ENCODE data around the gene HYDIN.

The HYDIN gene

GRCh38 chr16:70789595-70790447, 440.7 kb downstream of the HYDIN start:
- no peak for DNase-seq (ENCODE audit: low read depth in 2 of 2)

DNA sequence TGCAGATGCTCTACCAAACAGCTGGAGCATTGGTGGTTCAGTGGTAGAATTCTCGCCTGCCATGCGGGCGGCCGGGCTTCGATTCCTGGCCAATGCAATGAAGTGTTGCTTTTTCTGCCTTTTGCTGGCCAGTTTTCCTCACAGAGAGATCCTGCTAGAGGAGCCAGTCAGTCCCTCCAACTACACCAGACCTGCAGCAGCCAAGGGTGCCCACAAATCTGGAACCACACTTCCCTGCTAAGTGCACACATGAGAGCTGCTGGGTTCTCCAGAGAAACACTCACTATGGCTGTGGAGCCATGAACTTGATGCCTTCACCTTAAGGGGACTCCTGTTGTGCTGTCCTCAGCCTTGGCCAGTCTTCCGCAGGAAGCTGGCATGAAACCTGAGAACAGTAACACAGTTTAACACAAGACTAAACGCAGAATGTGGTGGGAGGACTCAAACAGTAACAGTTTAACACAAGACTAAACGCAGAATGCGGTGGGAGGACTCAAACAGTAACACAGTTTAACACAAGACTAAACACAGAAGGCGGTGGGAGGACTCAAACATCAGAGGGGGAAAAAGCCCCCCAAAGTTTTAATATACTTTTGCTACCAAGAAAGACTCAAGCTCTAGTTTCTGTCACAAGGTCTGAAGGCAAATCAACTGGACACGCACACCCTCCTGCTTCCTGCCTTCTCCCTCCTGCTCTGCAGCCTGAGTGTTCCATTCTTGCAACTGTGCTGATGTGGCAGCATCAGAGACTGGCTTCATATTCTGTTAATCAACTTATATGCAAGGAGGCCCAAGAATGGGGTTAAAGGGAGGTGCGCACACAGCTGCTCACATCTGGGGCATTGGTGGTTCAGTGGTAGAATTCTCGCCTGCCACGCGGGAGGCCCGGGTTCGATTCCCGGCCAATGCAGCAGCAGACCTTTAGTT, 441.6 kb downstream of the HYDIN start:
- DNase-seq (ENCODE audit: low read depth in 2 of 2), result no peak

DNA sequence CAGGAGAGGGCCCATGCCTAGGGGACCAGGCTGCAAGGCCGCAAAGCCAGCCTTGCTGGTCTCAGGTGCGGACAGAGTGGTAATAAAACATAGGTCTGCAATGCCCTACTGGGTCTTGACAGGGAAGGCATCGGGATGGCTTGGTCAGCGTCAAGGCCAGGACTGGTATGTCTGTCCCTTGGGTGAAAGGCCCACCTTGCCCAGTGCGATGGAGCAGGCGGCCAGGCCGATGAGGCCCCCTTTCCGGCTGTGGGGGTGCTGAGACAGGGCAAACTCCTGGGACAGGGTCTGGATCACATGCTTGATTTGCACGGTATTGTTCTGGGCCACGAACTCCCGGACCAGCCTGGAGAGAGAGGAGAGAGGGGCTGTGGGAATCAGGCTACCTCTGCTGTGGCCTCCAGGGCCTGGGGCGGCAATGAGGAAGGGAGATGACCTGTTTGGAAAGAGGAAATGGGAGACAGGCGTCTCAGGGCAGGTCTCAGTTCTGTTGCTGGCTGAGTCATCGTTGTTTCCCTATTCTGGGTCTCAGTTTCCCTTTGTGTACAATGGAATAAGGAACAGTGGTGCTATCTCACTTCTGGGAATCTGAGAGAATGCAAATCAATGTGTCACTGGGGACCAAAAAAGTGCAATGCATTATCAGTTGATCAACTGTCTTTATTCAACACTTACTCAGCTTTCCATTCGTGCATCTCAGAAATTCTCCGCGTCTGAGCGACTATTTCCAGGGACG, 444.3 kb downstream of the HYDIN start:
- no peak for DNase-seq (ENCODE audit: low read depth in 2 of 2)

GRCh38 chr16:70784692-70785555, 445.6 kb downstream of the HYDIN start:
- DNase-seq (ENCODE audit: low read depth in 2 of 2), result no peak

DNA sequence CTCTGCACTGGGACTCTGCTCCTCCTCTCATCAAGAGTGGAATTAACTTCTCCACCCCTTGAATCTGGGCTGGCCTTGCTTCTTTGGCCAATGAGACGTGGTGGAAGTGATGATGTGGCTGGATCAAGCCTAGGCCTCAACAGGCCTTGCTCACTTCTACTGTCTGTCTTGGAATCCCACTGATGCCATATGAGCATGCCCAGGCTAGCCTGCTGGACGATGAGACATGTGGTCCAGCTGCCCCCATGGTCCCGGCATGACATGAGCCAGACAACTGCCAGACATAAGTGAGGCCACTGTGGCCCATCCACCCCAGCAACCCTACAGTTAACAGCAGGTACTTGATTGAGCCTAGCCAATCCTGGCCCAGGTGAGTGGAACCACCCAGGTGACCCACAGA, 448.3 kb downstream of the HYDIN start:
- no peak for DNase-seq (ENCODE audit: low read depth in 2 of 2)

- no peak for DNase-seq (ENCODE audit: low read depth in 2 of 2)
Measured at GRCh38 chr16:70781800-70782199, 448.7 kb downstream of the HYDIN start.

DNA sequence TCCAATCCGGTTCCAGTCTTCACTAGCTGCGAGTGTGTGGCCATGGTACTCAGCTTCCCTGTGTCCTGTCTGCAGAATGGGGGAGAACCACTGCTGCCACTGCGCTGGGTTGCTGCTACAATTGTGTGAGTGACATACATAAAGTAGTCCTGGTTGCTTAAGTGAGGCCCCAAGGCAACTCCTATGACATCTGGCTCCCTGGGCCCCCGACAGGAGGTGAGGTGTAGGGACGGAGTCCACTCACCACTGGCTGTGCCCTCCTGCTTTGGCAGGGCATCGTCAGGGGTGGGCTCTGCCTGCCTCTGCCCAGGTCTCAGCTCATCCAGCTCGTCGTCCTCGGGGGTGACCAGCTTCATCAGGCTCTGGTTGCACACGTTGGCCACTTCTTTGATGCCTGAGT, 450.0 kb downstream of the HYDIN start:
- DNase-seq (ENCODE audit: low read depth in 2 of 2), result no peak

DNA sequence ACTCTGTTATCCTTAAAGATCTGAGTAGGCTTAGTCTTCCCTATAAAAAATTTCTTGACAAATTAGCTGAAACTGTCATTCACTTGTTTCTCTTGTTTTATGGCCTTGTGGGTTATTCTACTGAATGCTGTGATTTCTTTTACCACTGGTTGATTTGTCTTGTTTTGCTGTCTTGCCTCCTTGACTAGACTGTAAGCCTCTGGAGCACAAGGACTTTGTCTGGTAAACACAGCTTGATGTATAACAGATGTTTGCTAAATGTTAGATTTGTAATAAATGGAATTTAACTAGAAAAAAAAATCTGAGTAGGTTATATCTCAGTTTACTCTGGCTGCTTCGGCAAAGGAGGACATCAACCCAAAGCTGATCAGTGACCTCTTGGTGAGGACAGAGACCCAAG, 451.2 kb downstream of the HYDIN start:
- DNase-seq (ENCODE audit: low read depth in 2 of 2), result no peak

- DNase-seq (ENCODE audit: low read depth in 2 of 2), result no peak
Measured at GRCh38 chr16:70778901-70779309, 451.6 kb downstream of the HYDIN start.

DNA sequence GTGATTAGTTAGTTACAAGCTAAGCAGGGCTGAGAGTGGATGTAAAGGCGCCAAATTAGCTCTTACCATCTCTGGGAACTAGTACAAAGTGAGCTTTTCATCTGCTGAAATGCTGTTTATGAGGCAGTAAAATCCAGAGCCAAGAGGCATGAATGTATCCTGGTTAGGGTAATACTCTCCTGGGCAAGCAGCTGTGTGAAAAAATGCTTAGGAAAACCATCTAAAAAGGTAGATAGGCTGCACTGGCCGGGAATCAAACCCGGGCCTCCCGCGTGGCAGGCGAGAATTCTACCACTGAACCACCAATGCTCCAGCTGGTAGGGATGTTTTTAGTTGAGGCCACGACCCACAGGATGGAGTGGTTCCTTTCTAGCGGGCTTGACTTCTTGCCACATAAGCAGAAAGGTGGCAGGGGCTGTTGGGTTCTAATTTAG, 452.5 kb downstream of the HYDIN start:
- no peak for DNase-seq (ENCODE audit: low read depth in 2 of 2)

DNA sequence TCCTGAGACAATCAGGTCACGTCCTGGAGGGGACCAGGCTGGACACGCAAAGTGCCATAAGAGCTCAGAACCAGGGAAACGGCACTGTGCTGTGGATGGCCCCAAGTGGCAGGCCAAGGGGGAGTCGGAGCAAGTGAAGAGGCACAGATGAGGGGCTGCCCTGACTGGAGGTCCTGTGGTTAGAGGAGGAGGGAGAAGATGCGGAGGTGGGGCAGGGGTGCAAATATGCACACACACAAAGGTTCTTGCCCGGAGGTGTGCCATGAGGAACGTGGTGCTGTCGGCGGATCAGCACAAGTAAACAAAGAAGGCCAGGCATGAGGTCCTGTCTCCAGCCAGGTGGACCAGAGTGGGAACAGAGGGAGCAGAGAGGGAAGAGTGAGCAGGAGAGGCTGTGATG, 453.0 kb downstream of the HYDIN start:
- no peak for DNase-seq (ENCODE audit: low read depth in 2 of 2)

DNA sequence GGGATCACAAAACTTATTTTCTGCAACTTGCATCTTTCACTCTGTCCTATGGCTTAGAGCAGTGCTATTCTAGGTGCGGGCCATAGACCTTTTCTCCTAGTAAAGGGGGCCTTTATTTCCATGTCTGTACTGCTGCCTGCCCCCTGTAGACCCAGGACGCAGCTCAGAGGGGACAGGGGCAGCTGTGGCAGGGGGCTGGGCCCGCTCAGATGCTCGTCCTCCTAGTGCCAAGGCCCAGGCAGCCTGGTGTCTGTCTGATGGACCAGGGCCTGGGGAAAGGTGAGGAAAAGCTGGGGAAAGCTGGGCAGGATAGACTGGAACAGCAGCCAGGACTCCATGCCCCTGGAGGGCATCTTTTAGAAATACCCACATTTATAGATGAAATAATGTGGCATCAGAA, 455.1 kb downstream of the HYDIN start:
- DNase-seq (ENCODE audit: low read depth in 2 of 2), result no peak

DNA sequence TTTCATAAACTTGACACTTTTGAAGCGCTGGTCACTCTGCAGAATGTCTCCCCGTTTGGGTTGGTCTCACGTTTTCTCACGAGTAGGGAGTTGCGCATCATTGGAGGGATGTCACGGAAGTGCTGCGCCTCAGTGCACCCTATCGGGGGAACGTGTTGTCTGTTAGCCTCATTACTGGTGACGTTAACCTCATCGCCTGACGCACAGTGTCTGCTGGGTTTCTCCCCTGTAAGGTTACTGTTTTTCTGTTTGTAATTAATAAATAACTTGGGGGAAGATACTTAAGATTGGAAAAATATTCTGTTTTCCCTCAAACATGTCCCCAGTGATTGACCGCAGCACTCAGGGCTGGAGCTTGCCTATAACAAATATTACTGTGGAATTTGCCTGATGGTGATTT, 456.3 kb downstream of the HYDIN start:
- no peak for DNase-seq (ENCODE audit: low read depth in 2 of 2)

- DNase-seq (ENCODE audit: low read depth in 2 of 2), result no peak
Measured at GRCh38 chr16:70772493-70772892, 458.0 kb downstream of the HYDIN start.

DNA sequence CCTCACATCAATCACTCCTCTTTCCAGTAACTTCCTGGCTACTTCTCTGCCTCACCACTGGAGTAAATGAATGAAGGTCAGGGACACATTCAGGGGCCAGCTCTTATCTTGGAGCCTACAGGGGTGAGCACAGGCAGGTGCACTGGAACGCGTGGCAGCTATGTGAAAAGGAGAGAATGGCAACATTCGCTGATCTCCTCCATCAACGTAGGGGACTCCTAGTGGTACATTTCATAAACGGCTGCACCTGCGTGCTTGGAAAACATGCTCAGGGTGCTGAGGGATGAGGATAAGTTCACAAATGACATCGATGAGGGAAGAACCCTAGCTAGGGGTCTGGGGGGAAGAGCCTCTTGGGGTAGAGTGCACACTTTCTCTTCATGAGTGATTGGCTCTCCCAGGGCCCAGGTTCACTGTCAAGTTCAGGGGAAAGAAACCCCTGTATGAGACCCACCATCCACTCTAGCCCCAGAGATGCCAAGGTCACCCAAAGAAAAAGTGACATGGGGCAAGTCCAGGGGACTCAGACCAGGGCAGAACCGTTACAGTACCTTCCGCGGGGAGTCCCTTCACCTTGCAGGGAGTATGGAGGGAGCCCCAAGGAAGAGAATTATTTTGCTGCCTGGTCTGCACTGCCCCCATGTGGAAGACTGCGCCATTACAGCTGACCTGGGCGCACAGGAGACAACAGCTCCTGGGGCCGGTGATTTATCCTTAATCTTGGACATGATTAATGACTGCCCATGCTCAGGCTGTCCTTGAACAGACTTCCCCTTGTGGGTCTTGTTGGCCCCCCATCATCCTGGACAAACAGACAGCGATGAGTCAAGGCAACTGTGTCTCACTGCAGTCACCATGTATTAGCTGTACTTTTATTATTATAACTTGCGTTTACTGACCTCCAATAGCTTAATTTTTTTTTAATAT, 459.6 kb downstream of the HYDIN start:
- peak; percentile 3 to 20 for DNase-seq (ENCODE audit: low read depth in 2 of 2)

DNA sequence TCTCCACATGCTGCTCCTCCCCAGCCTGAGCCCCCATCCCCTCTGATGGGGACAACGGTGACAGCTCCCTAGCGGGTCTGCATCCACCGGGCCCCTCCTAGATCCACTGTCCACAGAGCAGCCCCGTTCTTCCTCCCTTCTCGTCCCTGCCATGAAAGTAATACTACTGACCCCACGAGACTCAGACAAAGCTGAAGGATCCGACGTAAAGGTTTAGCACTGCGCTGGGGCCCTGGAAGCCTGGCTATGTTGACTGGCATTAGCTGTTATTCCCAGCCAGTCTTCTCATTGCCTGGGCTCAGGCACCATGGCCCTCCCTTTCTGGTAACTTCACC, 460.3 kb downstream of the HYDIN start:
- no peak for DNase-seq (ENCODE audit: low read depth in 2 of 2)

DNA sequence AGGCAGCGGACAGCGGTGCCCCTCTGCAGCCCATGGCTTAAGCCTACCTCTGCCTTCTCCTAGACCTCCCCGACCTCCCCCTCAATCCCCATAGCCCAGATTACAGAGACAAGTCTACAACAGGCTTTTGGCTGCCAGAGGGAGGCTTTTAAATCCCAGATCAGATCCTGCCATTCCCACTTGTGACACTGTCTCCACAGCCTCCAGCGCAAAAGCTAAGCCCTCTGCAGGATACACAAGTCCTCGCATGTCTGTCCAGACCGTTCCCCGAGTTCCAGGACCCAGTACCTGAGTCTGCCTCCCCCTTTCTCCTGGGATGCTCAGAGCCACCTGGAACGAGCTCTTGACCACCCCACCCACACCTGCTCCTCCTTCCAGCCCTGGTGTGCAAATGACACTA, 460.8 kb downstream of the HYDIN start:
- DNase-seq (ENCODE audit: low read depth in 2 of 2), result no peak

- DNase-seq (ENCODE audit: low read depth in 2 of 2), result no peak
Measured at GRCh38 chr16:70769131-70769530, 461.4 kb downstream of the HYDIN start.

DNA sequence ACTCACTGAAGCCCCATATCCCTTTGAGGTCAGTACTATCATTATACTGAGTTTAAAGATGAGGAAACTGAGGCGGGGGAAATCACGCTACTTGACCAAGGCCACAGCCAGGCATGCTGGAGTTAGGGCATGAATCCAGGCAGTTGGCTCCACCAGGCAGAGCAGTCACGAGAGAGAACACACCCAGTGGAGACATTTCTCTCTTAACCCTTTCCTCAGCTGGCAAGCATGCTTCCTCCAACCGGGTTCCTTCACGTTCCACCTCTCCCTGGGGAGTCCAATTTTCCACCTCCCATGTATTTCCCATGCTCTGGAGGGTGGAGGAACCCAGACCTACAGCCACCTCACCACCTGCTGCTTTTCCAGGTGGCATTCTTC, 462.3 kb downstream of the HYDIN start:
- DNase-seq (ENCODE audit: low read depth in 2 of 2), result no peak

Data from stimulated activated CD8-positive, alpha-beta memory T cell treated with anti-CD3 and anti-CD28 coated beads, Interleukin-7, amount 100 ng/mL, for 4 hours (primary cell).